Astrocyte (in vitro differentiated cells and primary cell): ENCODE data around the gene CNTRL. TPM values are rescaled to one million over a fixed set of nuclear protein-coding genes. Genes with fewer than 3 reads are reported as not detected.

Source experiments
- DNase-seq: peaks from one replicate; pipeline ENCODE4 v3.0.0-alpha.2; 2010; ENCODE audit warnings: low read depth
- FAIRE-seq: peaks from 2 replicates; lab custom pipeline; 2011; peaks lifted over from hg19 to GRCh38; lab: Jason Lieb, UNC
- H2AFZ ChIP-seq: 2 replicates; pipeline ENCODE4 v1.6.0; 2012; ENCODE audit warnings: low read depth, low read length, inconsistent platforms
- H3K27ac ChIP-seq: 2 replicates; pipeline ENCODE4 v1.5.1; 2011; ENCODE audit warnings: low read depth, low read length, inconsistent platforms
- H3K27me3 ChIP-seq: 2 replicates; pipeline ENCODE4 v1.6.0; 2011; ENCODE audit warnings: low read length, inconsistent platforms; ENCODE audit not compliant: insufficient read depth
- H3K36me3 ChIP-seq: 2 replicates; pipeline ENCODE4 v1.5.1; 2011; ENCODE audit warnings: low read length, inconsistent platforms; ENCODE audit not compliant: insufficient read depth
- H3K4me1 ChIP-seq: 2 replicates; pipeline ENCODE4 v1.5.1; 2011; ENCODE audit warnings: low read length, inconsistent platforms; ENCODE audit not compliant: insufficient read depth
- H3K4me2 ChIP-seq: 2 replicates; pipeline ENCODE4 v1.6.0; 2012; ENCODE audit warnings: low read length, inconsistent platforms
- H3K4me3 ChIP-seq: 2 replicates; pipeline ENCODE4 v1.5.1; 2011; ENCODE audit warnings: low read depth, mild to moderate bottlenecking, low read length, inconsistent platforms; ENCODE audit not compliant: insufficient read depth
- H3K79me2 ChIP-seq: 2 replicates; pipeline ENCODE4 v1.6.0; 2012; ENCODE audit warnings: mild to moderate bottlenecking, low read length, inconsistent platforms; ENCODE audit not compliant: insufficient read depth
- H3K9ac ChIP-seq: 2 replicates; pipeline ENCODE4 v1.6.0; 2012; ENCODE audit warnings: mild to moderate bottlenecking, low read length, inconsistent platforms
- H3K9me3 ChIP-seq: 2 replicates; pipeline ENCODE4 v1.5.1; 2012; ENCODE audit warnings: low read depth, mild to moderate bottlenecking, low read length, inconsistent platforms; ENCODE audit not compliant: insufficient read depth
- H4K20me1 ChIP-seq: 2 replicates; pipeline ENCODE4 v1.6.0; 2012; ENCODE audit warnings: low read length, inconsistent platforms; ENCODE audit not compliant: insufficient read depth
- H3K27ac Mint-ChIP-seq: one replicate; pipeline ENCODE4 v1.8.0; 2021; ENCODE audit warnings: mild to moderate bottlenecking, mixed read lengths; ENCODE audit not compliant: unreplicated experiment
- H3K27me3 Mint-ChIP-seq: one replicate; pipeline ENCODE4 v1.8.0; 2021; ENCODE audit warnings: low read depth, mixed read lengths; ENCODE audit not compliant: unreplicated experiment
- H3K36me3 Mint-ChIP-seq: one replicate; pipeline ENCODE4 v1.8.0; 2021; ENCODE audit warnings: low read depth, mixed read lengths; ENCODE audit not compliant: unreplicated experiment
- H3K4me1 Mint-ChIP-seq: one replicate; pipeline ENCODE4 v1.8.0; 2021; ENCODE audit warnings: low read depth, mixed read lengths; ENCODE audit not compliant: unreplicated experiment
- H3K4me3 Mint-ChIP-seq: one replicate; pipeline ENCODE4 v1.8.0; 2021; ENCODE audit warnings: mild to moderate bottlenecking, moderate library complexity, mixed read lengths; ENCODE audit not compliant: unreplicated experiment
- H3K9me3 Mint-ChIP-seq: one replicate; pipeline ENCODE4 v1.8.0; 2021; ENCODE audit warnings: mild to moderate bottlenecking, mixed read lengths; ENCODE audit not compliant: unreplicated experiment
- EZH2 ChIP-seq: IDR thresholded peaks from 2 replicates; pipeline ENCODE4 v1.6.1; 2012; ENCODE audit warnings: mild to moderate bottlenecking, low read length, inconsistent platforms; ENCODE audit not compliant: insufficient read depth
- total RNA-seq: library from RNA; stranded (reverse); gene quantifications from 2 replicates; pipeline ENCODE4 v1.2.1, GENCODE V29; 2021
- TF ChIP-seq, protein P1 (sequence below): IDR thresholded peaks from 2 replicates; pipeline ENCODE4 v1.5.1; 2011; ENCODE audit warnings: low read depth, mild to moderate bottlenecking, inconsistent platforms, low read length, moderate library complexity; ENCODE audit not compliant: insufficient read depth

The CNTRL gene
- total RNA-seq, 1 donor from 2014 or later = 4.4 TPM

DNA sequence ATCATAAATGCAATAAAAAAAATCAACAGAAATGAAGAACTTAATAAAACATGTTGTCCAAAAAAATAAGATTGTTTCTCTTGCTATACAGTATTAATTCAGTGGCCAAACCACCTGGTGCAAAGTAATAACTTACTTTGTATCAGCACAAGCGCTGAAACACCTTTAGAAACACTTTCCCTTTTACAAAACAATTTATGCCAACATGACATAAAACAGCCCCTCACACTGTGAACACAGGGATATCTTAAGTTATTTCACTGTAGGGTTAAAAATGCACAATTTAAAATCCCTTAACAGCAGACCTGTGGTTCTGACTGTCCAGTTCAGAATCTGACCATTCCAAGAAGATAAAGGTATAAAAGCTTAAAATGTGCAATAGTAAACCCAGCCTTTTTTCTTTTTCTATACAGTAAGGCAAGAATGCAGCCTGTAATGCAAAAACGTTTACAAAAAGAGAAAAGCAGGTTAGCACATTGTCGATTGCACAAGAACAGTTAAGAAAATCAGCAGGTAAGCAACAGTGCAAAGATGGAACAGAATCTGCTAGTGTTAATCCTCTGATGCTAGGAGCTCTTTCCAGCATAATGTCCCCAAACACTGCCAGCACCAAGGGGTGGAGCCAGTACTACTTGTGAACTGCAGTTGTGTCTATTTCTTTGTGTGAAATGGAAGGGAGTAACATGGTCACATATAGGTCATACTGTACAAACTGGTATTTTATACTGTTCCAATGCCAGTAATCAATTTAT is 105.4 kb downstream of the CNTRL start:
- H3K27me3 ChIP-seq = no peaks in the 10 kb centered on the region
- H3K36me3 ChIP-seq = peaks cover 38% of the 10 kb centered on the region
- peaks cover 48% of the 10 kb centered on the region for H4K20me1 ChIP-seq
- H2AFZ ChIP-seq = no peak overlapping the region
- FAIRE-seq = no peak
- no peak overlapping the region for H3K9ac ChIP-seq
- DNase-seq = no peak
- H3K79me2 ChIP-seq = peaks cover 46% of the 10 kb centered on the region
- no peak overlapping the region for H3K27ac ChIP-seq
- Mint-ChIP-seq H3K4me1 (peaks cover 17% of the 10 kb centered on the region), H3K36me3 (peaks cover 11% of the 10 kb centered on the region), H3K9me3 (no peaks in the 10 kb centered on the region), H3K4me3 (no peak overlapping the region), H3K27me3 (no peaks in the 10 kb centered on the region), H3K27ac (no peak overlapping the region)
- no peak overlapping the region for H3K4me2 ChIP-seq
- no peaks in the 10 kb centered on the region for H3K9me3 ChIP-seq
- no peak for TF ChIP-seq EZH2
- TF ChIP-seq, protein P1, sequence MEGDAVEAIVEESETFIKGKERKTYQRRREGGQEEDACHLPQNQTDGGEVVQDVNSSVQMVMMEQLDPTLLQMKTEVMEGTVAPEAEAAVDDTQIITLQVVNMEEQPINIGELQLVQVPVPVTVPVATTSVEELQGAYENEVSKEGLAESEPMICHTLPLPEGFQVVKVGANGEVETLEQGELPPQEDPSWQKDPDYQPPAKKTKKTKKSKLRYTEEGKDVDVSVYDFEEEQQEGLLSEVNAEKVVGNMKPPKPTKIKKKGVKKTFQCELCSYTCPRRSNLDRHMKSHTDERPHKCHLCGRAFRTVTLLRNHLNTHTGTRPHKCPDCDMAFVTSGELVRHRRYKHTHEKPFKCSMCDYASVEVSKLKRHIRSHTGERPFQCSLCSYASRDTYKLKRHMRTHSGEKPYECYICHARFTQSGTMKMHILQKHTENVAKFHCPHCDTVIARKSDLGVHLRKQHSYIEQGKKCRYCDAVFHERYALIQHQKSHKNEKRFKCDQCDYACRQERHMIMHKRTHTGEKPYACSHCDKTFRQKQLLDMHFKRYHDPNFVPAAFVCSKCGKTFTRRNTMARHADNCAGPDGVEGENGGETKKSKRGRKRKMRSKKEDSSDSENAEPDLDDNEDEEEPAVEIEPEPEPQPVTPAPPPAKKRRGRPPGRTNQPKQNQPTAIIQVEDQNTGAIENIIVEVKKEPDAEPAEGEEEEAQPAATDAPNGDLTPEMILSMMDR = no peak
- H3K4me3 ChIP-seq = no peak overlapping the region
- H3K4me1 ChIP-seq = peaks cover 6% of the 10 kb centered on the region

DNA sequence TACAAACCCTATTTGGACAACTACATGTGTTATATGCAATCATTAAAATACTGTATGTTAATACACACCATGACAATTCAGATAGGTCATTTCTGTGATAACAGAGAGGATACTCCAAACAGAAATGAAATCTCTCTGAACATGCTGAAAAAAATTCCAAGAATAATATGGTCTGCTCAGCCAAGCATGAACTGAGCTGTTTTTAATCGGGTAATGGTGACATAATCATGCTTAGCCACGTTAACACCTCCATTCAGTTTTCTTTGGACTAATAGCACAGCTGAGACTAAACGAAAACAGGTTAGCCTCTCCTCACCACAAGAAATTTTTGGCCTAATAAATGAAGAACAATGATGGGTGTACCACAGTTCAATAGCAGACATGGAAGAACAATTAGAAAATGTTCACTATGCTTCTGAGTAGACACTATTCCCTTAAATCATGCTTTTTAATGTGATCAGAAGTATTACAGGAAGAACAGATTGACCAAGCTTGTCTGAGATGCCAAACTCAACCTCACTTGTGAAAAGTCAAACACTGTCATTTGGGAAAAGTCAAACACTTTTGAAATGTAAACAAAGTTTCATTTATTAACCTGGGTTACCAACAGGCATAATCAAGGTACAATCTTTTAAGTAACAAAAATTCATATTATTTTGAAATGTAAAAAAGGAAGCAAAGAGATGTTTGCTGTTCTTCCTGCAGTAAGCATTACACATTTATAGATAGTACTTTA is 107.5 kb downstream of the CNTRL start:
- H3K27me3 Mint-ChIP-seq = no peaks in the 10 kb centered on the region
- H3K4me1 Mint-ChIP-seq = peaks cover 17% of the 10 kb centered on the region
- Histone ChIP-seq H3K36me3 (peaks cover 43% of the 10 kb centered on the region), H3K27ac (no peak overlapping the region), H3K9me3 (no peaks in the 10 kb centered on the region), H4K20me1 (peaks cover 59% of the 10 kb centered on the region), H3K9ac (no peak overlapping the region), H3K4me2 (no peak overlapping the region), H3K27me3 (no peaks in the 10 kb centered on the region), H2AFZ (no peak overlapping the region), H3K79me2 (peaks cover 67% of the 10 kb centered on the region), H3K4me3 (no peak overlapping the region), H3K4me1 (peaks cover 6% of the 10 kb centered on the region)
- no peak for TF ChIP-seq EZH2
- TF ChIP-seq, protein P1 = no peak
- DNase-seq (no peak), FAIRE-seq (no peak)
- H3K4me3 Mint-ChIP-seq = no peak overlapping the region
- H3K9me3 Mint-ChIP-seq = no peaks in the 10 kb centered on the region
- no peak overlapping the region for H3K27ac Mint-ChIP-seq
- peaks cover 11% of the 10 kb centered on the region for H3K36me3 Mint-ChIP-seq
